IMR-90 (cell line): ENCODE data around the gene OR2A25. TPM values are rescaled to one million over a fixed set of nuclear protein-coding genes. Genes with fewer than 3 reads are reported as not detected.

Experiments
- ATAC-seq: fragments of 200-7000 bp; cut with Tn5 transposase; 2 replicates; pipeline ENCODE4 v1.9.1; 2020; ENCODE audit warnings: low read depth, mild to moderate bottlenecking, moderate library complexity
- BruUV-seq: library from RNA; stranded (reverse); fragments of 400-500 nt; replicated peaks from 2 replicates; lab custom pipeline; 2021; lab: Mats Ljungman, UMichigan
- CTCF ChIA-PET: fragments of 300-600 bp; formaldehyde crosslinking; extraction: SDS; loops from one replicate; lab custom pipeline; 2021; ENCODE audit warnings: antibody characterized with exemption; lab: Yijun Ruan, JAX
- POLR2A ChIA-PET: fragments of 300-600 bp; sonication (Branson Sonifier 250); formaldehyde crosslinking; loops from one replicate; lab custom pipeline; 2022; ENCODE audit warnings: antibody characterized with exemption; ENCODE audit not compliant: unreplicated experiment; lab: Charles Lee
- DNase-seq: peaks from one replicate; pipeline ENCODE4 v3.0.0; 2013
- H2AFZ ChIP-seq: replicated peaks from 2 replicates; pipeline ENCODE3; 2013; ENCODE audit warnings: low read length, mild to moderate bottlenecking; ENCODE audit not compliant: poor library complexity
- H2AK5ac ChIP-seq: 2 replicates; pipeline ENCODE4 v1.6.1; 2013; ENCODE audit warnings: low read depth, low read length, inconsistent platforms
- H2AK9ac ChIP-seq: replicated peaks from 2 replicates; pipeline ENCODE3; 2013; ENCODE audit warnings: mild to moderate bottlenecking, low read depth, low read length, moderate library complexity; ENCODE audit not compliant: poor library complexity
- H2BK120ac ChIP-seq: 2 replicates; pipeline ENCODE4 v1.6.1; 2013; ENCODE audit warnings: low read depth, low read length, inconsistent platforms
- H2BK15ac ChIP-seq: 3 replicates; pipeline ENCODE4 v1.6.1; 2013; ENCODE audit warnings: low read depth, low read length, inconsistent platforms
- H2BK20ac ChIP-seq: 2 replicates; pipeline ENCODE4 v1.6.1; 2013; ENCODE audit warnings: low read depth, mild to moderate bottlenecking, inconsistent platforms, low read length, moderate library complexity
- H2BK5ac ChIP-seq: 2 replicates; pipeline ENCODE4 v1.6.1; 2013; ENCODE audit warnings: mild to moderate bottlenecking, low read depth, low read length, inconsistent platforms; ENCODE audit not compliant: poor library complexity, severe bottlenecking
- H3K14ac ChIP-seq: replicated peaks from 2 replicates; pipeline ENCODE4 v1.6.1; 2013; ENCODE audit warnings: low read depth, low read length, inconsistent platforms
- H3K18ac ChIP-seq: 2 replicates; pipeline ENCODE4 v1.6.1; 2013; ENCODE audit warnings: low read depth, low read length, control low read depth
- H3K23ac ChIP-seq: 2 replicates; pipeline ENCODE4 v1.6.1; 2013; ENCODE audit warnings: low read depth, low read length, inconsistent platforms
- H3K27ac ChIP-seq: 2 replicates; pipeline ENCODE4 v1.5.1; 2013; ENCODE audit warnings: mild to moderate bottlenecking, control low read depth, low read length; ENCODE audit not compliant: insufficient read depth
- H3K27me3 ChIP-seq: 2 replicates; pipeline ENCODE4 v1.6.1; 2013; ENCODE audit warnings: low read length; ENCODE audit not compliant: control insufficient read depth, insufficient read depth
- H3K36me3 ChIP-seq: 2 replicates; pipeline ENCODE4 v1.6.1; 2013; ENCODE audit warnings: low read length, mixed read lengths; ENCODE audit not compliant: control insufficient read depth, insufficient read depth
- H3K4ac ChIP-seq: 2 replicates; pipeline ENCODE4 v1.6.1; 2013; ENCODE audit warnings: low read depth, low read length, inconsistent platforms
- H3K4me1 ChIP-seq: 2 replicates; pipeline ENCODE4 v1.6.1; 2013; ENCODE audit warnings: low read length, mixed read lengths; ENCODE audit not compliant: control insufficient read depth, insufficient read depth
- H3K4me2 ChIP-seq: 2 replicates; pipeline ENCODE4 v1.6.1; 2013; ENCODE audit warnings: low read depth, mild to moderate bottlenecking, control low read depth, low read length, moderate library complexity
- H3K4me3 ChIP-seq: 2 replicates; pipeline ENCODE4 v1.5.1; 2013; ENCODE audit warnings: low read depth, mild to moderate bottlenecking, control low read depth, low read length, moderate library complexity; ENCODE audit not compliant: insufficient read depth
- H3K56ac ChIP-seq: 2 replicates; pipeline ENCODE4 v1.6.1; 2013; ENCODE audit warnings: low read length, inconsistent platforms; ENCODE audit not compliant: insufficient read depth; ENCODE audit errors: extremely low read depth
- H3K79me1 ChIP-seq, 2 experiments: 2 replicates each; pipeline ENCODE4 v1.6.1; 2013; ENCODE audit warnings: low read length in 2 of 2, inconsistent platforms in 1 of 2, low read depth in 1 of 2
- H3K9ac ChIP-seq: 2 replicates; pipeline ENCODE4 v1.6.1; 2013; ENCODE audit warnings: low read depth, low read length, control low read depth
- H3K9me1 ChIP-seq: 2 replicates; pipeline ENCODE4 v1.6.1; 2013; ENCODE audit warnings: low read length, inconsistent platforms; ENCODE audit not compliant: insufficient read depth
- H3K9me3 ChIP-seq: 2 replicates; pipeline ENCODE4 v1.6.1; 2013; ENCODE audit warnings: low read length; ENCODE audit not compliant: control insufficient read depth, insufficient read depth
- H4K20me1 ChIP-seq: 2 replicates; pipeline ENCODE4 v1.6.1; 2013; ENCODE audit warnings: low read length, inconsistent platforms; ENCODE audit not compliant: insufficient read depth
- H4K5ac ChIP-seq: 2 replicates; pipeline ENCODE4 v1.6.1; 2013; ENCODE audit warnings: mild to moderate bottlenecking, low read depth, low read length, control low read depth
- H4K8ac ChIP-seq, 2 experiments: 2 replicates each; pipeline ENCODE4 v1.6.1; 2013; ENCODE audit warnings: low read depth in 2 of 2, low read length in 2 of 2, control low read depth in 1 of 2, inconsistent platforms in 1 of 2
- H4K91ac ChIP-seq: 2 replicates; pipeline ENCODE4 v1.6.1; 2013; ENCODE audit warnings: low read depth, low read length, inconsistent platforms; ENCODE audit not compliant: insufficient read depth
- RCOR1 ChIP-seq: IDR thresholded peaks from 2 replicates; pipeline ENCODE4 v1.6.1; 2012; ENCODE audit warnings: mild to moderate bottlenecking, low read length, improper control_type of control experiment; ENCODE audit not compliant: insufficient replicate concordance
- WGBS, 2 experiments: methylation state at CpG; one replicate each; pipeline versions ENCODE4 v1.1.5 to v1.1.7; 2013; ENCODE audit warnings: missing lambda C conversion rate in 2 of 2; ENCODE audit not compliant: insufficient read length in 1 of 2; ENCODE audit errors: extremely low coverage in 2 of 2; 5-methylcytosine and 5-hydroxymethylcytosine counted together
- dilution Hi-C: fragments of 300-500 bp; cut with HindIII; formaldehyde crosslinking; loops from one replicate; pipeline ENCODE4 v1.14.3; 2018; ENCODE audit warnings: low sequenced_read_pairs; ENCODE audit not compliant: unreplicated experiment
- in situ Hi-C: fragments of 300-500 bp; cut with MboI; formaldehyde crosslinking; loops from 3 replicates; pipeline ENCODE4 v1.14.3; 2019; ENCODE audit warnings: low sequenced_read_pairs, inconsistent platforms, mixed read lengths
- intact Hi-C: fragments of 100-400 bp; cut with micrococcal nuclease; formaldehyde crosslinking; loops from 2 replicates; pipeline ENCODE4 v1.10.0; 2022
- polyA plus RNA-seq, 3 experiments: library from polyadenylated mRNA; depleted of rRNA; stranded (reverse); fragments of >200 nt; gene quantifications; 2 replicates each; pipeline ENCODE4 v1.2.3, GENCODE V29; 2012; ENCODE audit warnings: low replicate concordance in 1 of 3
- total RNA-seq: library from RNA; depleted of rRNA; stranded (reverse); fragments of >200 nt; gene quantifications from 2 replicates; pipeline ENCODE4 v1.2.3, GENCODE V29; 2012
- TF ChIP-seq, protein P1 (sequence below): conservative IDR thresholded peaks from 2 replicates; pipeline ENCODE4 v1.5.1; 2012; ENCODE audit warnings: mild to moderate bottlenecking, low read depth, low read length, improper control_type of control experiment

OR2A25 gene
- total and polyA plus RNA-seq, 2 of the 4 experiments (the other 2 are of a cell fraction): not detected

DNA sequence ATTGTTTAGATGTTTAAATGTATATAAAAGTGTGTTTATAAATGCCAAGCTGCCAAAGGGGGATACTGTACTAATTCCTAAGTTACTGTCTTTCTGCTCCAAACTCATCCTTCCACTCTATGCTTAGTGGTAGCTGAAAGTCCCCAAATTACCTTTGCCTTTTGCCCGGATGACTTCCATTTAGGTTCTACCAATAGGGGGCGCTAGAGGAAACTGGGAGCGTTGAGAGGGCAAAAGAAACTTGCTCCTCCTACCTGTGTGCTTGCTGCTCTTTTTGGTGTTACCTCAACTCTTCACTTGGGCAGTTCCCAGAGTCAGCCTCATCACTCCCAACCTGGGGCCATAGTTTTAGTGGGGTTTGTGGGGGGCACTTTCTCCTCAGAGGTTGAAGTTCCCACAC lies 5.9 kb upstream of the OR2A25 start:
- Histone ChIP-seq H3K4me1 (no peaks in the 10 kb centered on the region), H2AK5ac (no peak overlapping the region), H3K23ac (no peak overlapping the region), H4K20me1 (no peaks in the 10 kb centered on the region), H3K27me3 (no peaks in the 10 kb centered on the region), H4K91ac (no peak overlapping the region), H3K56ac (no peak overlapping the region), H2BK20ac (no peak overlapping the region), H2BK15ac (no peak overlapping the region), H3K9me1 (no peaks in the 10 kb centered on the region), H3K9me3 (no peaks in the 10 kb centered on the region), H2AK9ac (no peak overlapping the region), H3K14ac (no peak overlapping the region), H2BK5ac (no peak overlapping the region), H4K5ac (no peak overlapping the region), H4K8ac (no peak overlapping the region), H2AFZ (no peak overlapping the region), H3K4ac (no peak overlapping the region), H2BK120ac (no peak overlapping the region), H3K4me2 (no peak overlapping the region), H3K4me3 (no peak overlapping the region), H3K36me3 (no peaks in the 10 kb centered on the region), H3K18ac (no peak overlapping the region), H3K27ac (no peak overlapping the region), H3K79me1 (no peaks in the 10 kb centered on the region), H3K9ac (no peak overlapping the region)
- CTCF ChIA-PET: no interaction called here
- WGBS, 2 experiments: no CpG with 5 or more reads among the region's 3 CpGs
- DNase-seq (no peak), ATAC-seq (no peak)
- dilution Hi-C loops (no loop called here), in situ Hi-C loops (no loop called here), intact Hi-C loops (no loop called here)
- no peak for TF ChIP-seq RCOR1
- TF ChIP-seq, protein P1, sequence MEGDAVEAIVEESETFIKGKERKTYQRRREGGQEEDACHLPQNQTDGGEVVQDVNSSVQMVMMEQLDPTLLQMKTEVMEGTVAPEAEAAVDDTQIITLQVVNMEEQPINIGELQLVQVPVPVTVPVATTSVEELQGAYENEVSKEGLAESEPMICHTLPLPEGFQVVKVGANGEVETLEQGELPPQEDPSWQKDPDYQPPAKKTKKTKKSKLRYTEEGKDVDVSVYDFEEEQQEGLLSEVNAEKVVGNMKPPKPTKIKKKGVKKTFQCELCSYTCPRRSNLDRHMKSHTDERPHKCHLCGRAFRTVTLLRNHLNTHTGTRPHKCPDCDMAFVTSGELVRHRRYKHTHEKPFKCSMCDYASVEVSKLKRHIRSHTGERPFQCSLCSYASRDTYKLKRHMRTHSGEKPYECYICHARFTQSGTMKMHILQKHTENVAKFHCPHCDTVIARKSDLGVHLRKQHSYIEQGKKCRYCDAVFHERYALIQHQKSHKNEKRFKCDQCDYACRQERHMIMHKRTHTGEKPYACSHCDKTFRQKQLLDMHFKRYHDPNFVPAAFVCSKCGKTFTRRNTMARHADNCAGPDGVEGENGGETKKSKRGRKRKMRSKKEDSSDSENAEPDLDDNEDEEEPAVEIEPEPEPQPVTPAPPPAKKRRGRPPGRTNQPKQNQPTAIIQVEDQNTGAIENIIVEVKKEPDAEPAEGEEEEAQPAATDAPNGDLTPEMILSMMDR: 0 out of 2 replicates have a peak, but pooled peaks have one; percentile 3
- POLR2A ChIA-PET: no interaction called here
- BruUV-seq: no TSS peak
